ENCODE results near the gene SEMA4D. TPM values are rescaled to one million over a fixed set of nuclear protein-coding genes. Genes with fewer than 3 reads are reported as not detected.
"Not testable (repeated sequence)": the region's sequence is repeated elsewhere in the genome, so short reads cannot be mapped to it uniquely, and the experiment has no call there.

The SEMA4D gene
- total and polyA plus RNA-seq, 2 experiments from 2014 or later: 9.4 to 10.4 TPM

DNA sequence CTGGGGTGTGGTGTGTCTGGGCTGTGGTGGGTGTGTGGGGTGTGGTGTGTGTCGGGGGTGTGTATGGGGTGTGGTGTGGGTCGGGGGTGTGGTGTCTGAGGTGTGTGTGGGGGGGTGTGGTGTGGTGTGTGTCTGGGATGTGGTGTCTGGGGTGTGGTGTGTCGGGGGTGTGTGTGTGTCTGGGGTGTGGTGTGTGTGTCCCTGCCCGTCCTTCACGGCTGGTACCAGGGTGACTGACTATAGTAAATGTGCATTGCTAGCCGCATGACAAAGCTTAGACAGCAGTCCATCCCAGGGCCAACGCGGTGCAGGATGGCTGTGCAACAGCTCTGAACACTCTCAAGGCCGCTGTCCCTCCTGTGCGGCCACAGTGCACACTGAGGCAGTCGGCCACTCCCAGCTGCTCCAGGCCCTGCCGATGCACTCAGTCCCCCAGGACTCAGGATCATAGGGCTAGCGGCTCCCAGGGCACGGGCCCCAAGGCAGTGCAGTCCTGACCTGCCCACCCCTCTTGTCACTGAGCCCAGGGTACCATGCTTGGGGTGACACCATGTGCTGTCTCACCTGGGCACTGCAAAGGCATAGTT, 125.6 kb downstream of the SEMA4D start:
- TF ChIP-seq, protein P1, sequence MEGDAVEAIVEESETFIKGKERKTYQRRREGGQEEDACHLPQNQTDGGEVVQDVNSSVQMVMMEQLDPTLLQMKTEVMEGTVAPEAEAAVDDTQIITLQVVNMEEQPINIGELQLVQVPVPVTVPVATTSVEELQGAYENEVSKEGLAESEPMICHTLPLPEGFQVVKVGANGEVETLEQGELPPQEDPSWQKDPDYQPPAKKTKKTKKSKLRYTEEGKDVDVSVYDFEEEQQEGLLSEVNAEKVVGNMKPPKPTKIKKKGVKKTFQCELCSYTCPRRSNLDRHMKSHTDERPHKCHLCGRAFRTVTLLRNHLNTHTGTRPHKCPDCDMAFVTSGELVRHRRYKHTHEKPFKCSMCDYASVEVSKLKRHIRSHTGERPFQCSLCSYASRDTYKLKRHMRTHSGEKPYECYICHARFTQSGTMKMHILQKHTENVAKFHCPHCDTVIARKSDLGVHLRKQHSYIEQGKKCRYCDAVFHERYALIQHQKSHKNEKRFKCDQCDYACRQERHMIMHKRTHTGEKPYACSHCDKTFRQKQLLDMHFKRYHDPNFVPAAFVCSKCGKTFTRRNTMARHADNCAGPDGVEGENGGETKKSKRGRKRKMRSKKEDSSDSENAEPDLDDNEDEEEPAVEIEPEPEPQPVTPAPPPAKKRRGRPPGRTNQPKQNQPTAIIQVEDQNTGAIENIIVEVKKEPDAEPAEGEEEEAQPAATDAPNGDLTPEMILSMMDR (IDR thresholded peaks at IDR 0.05; ENCODE audit: poor library complexity): no peak
- TF ChIP-seq EZH2phosphoT487 (IDR thresholded peaks at IDR 0.05; ENCODE audit: low read depth, severe bottlenecking, unreplicated experiment): no peak
- TF ChIP-seq EZH2 (IDR thresholded peaks at IDR 0.05; ENCODE audit: borderline replicate concordance): no peak
- H3K4me1 ChIP-seq (ENCODE audit: insufficient read depth): no peaks in the 10 kb centered on the region
- H3K27ac ChIP-seq: no peak overlapping the region
- no peaks in the 10 kb centered on the region for H3K9me3 ChIP-seq (ENCODE audit: low read depth)
- DNase-seq (ENCODE audit: low spot score): no peak
- no peaks in the 10 kb centered on the region for H4K20me1 ChIP-seq (ENCODE audit: insufficient read depth, poor library complexity, severe bottlenecking)
- no peak overlapping the region for H2AFZ ChIP-seq
- WGBS (ENCODE audit: low lambda C conversion rate, missing lambda C conversion rate): 86% methylated on average over 10 of the region's 14 CpGs
- H3K79me2 ChIP-seq: no peaks in the 10 kb centered on the region
- H3K4me3 ChIP-seq: no peak overlapping the region
- no peaks in the 10 kb centered on the region for H3K9me2 ChIP-seq (replicated peaks; ENCODE audit: insufficient read depth)
- no peaks in the 10 kb centered on the region for H3K36me3 ChIP-seq (replicated peaks; ENCODE audit: insufficient read depth, low read depth)
- no peaks in the 10 kb centered on the region for H3K27me3 ChIP-seq
- no peak overlapping the region for H3K4me2 ChIP-seq

DNA sequence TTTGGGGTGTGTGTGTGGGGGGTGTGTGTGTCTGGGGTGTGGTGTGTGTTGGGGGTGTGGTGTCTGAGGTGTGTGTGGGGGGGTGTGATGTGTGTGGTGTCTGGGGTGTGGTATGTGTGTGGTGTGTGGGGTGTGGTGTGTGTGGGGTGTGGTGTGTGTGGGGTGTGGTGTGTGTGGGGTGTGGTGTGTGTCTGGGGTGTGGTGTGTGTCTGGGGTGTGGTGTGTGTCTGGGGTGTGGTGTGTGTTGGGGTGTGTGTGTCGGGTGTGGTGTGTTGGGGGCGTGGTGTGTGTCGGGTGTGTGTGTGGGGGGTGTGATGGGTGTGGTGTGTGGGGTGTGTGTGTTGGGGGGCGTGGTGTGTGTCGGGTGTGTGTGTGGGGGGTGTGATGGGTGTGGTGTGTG, 126.1 kb downstream of the SEMA4D start:
- H3K4me1 ChIP-seq (ENCODE audit: insufficient read depth); H3K27ac ChIP-seq; H3K4me2 ChIP-seq; DNase-seq (ENCODE audit: low spot score); H4K20me1 ChIP-seq (ENCODE audit: insufficient read depth, poor library complexity, severe bottlenecking); H3K27me3 ChIP-seq; H3K36me3 ChIP-seq (replicated peaks; ENCODE audit: insufficient read depth, low read depth); H3K79me2 ChIP-seq; H3K4me3 ChIP-seq; H3K9me3 ChIP-seq (ENCODE audit: low read depth); H3K9me2 ChIP-seq (replicated peaks; ENCODE audit: insufficient read depth); H2AFZ ChIP-seq: not testable (repeated sequence)
- WGBS (ENCODE audit: low lambda C conversion rate, missing lambda C conversion rate): no CpG with 5 or more reads among the region's 5 CpGs

DNA sequence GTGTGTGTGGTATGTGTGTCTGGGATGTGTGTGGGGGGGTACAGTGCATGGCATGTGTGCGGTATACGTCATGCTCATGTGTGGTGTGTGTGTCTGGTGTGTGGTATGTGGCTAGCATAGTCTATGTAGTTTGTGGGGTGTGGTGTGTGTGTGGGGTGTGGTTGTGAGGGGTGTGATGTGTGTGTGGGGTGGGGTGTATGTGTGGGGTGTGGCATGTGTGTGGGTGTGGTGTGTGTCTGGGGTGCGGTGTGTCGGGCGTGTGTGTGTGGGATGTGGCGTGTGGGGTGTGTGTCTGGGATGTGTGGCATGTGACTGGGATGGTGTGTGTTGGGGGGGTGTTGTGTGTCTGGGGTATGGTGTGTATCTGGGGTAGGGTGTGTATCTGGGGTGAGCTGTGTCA, 127.3 kb downstream of the SEMA4D start:
- no peaks in the 10 kb centered on the region for H3K4me1 ChIP-seq (ENCODE audit: insufficient read depth)
- TF ChIP-seq EZH2phosphoT487 (IDR thresholded peaks at IDR 0.05; ENCODE audit: low read depth, severe bottlenecking, unreplicated experiment) (no peak), EZH2 (IDR thresholded peaks at IDR 0.05; ENCODE audit: borderline replicate concordance) (no peak)
- TF ChIP-seq, protein P1 (IDR thresholded peaks at IDR 0.05; ENCODE audit: poor library complexity): no peak
- H3K79me2 ChIP-seq: no peaks in the 10 kb centered on the region
- no peak overlapping the region for H3K27ac ChIP-seq
- H3K27me3 ChIP-seq: no peaks in the 10 kb centered on the region
- no peaks in the 10 kb centered on the region for H4K20me1 ChIP-seq (ENCODE audit: insufficient read depth, poor library complexity, severe bottlenecking)
- no peaks in the 10 kb centered on the region for H3K9me3 ChIP-seq (ENCODE audit: low read depth)
- no peak overlapping the region for H2AFZ ChIP-seq
- no peak for DNase-seq (ENCODE audit: low spot score)
- no peak overlapping the region for H3K4me2 ChIP-seq
- no peaks in the 10 kb centered on the region for H3K36me3 ChIP-seq (replicated peaks; ENCODE audit: insufficient read depth, low read depth)
- 92% methylated on average over 2 of the region's 6 CpGs for WGBS (ENCODE audit: low lambda C conversion rate, missing lambda C conversion rate)
- no peak overlapping the region for H3K4me3 ChIP-seq
- no peaks in the 10 kb centered on the region for H3K9me2 ChIP-seq (replicated peaks; ENCODE audit: insufficient read depth)

DNA sequence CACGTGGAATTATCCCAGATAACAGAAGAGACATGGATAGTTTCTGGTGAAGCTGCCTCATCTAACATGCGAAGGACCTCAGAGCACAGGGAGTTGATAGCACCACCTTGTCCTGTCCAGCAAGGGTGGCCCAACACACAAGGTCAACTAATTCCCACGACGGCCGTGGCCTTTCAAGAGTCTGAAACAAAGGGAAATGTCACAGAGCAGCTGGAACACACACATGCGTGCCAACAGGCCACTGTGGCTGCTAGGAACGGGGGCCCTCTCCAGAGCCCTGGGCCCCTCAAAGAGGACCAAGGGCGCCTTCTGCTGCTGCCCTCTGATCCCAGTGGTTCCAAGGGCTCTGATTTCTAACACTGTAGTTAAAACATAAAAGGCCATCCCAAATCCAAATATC, 128.9 kb downstream of the SEMA4D start:
- H3K9me3 ChIP-seq (ENCODE audit: low read depth): no peaks in the 10 kb centered on the region
- no peak overlapping the region for H3K4me2 ChIP-seq
- H3K27me3 ChIP-seq: no peaks in the 10 kb centered on the region
- no peak overlapping the region for H3K4me3 ChIP-seq
- no peaks in the 10 kb centered on the region for H4K20me1 ChIP-seq (ENCODE audit: insufficient read depth, poor library complexity, severe bottlenecking)
- H3K9me2 ChIP-seq (replicated peaks; ENCODE audit: insufficient read depth): no peaks in the 10 kb centered on the region
- H3K79me2 ChIP-seq: no peaks in the 10 kb centered on the region
- no peak overlapping the region for H2AFZ ChIP-seq
- DNase-seq (ENCODE audit: low spot score): no peak
- H3K27ac ChIP-seq: no peak overlapping the region
- TF ChIP-seq EZH2phosphoT487 (IDR thresholded peaks at IDR 0.05; ENCODE audit: low read depth, severe bottlenecking, unreplicated experiment) (no peak), EZH2 (IDR thresholded peaks at IDR 0.05; ENCODE audit: borderline replicate concordance) (no peak)
- TF ChIP-seq, protein P1 (IDR thresholded peaks at IDR 0.05; ENCODE audit: poor library complexity): no peak
- no peaks in the 10 kb centered on the region for H3K36me3 ChIP-seq (replicated peaks; ENCODE audit: insufficient read depth, low read depth)
- H3K4me1 ChIP-seq (ENCODE audit: insufficient read depth): no peaks in the 10 kb centered on the region
- WGBS (ENCODE audit: low lambda C conversion rate, missing lambda C conversion rate): 93% methylated on average over 8 of the region's 8 CpGs
